PFSK-1 (cell line): ENCODE data around the gene NDUFS7.

ENCODE experiments used
- FOXP2 ChIP-seq: optimal IDR thresholded peaks from 2 replicates; pipeline ENCODE3; 2011; ENCODE audit warnings: borderline replicate concordance, control low read depth, inconsistent platforms; ENCODE audit not compliant: insufficient read depth; ENCODE audit errors: extremely low read length, extremely low read depth
- POLR2AphosphoS5 ChIP-seq: IDR thresholded peaks from 2 replicates; pipeline ENCODE4 v1.6.1; 2012; ENCODE audit warnings: low read depth, mild to moderate bottlenecking, control low read depth, low read length, moderate library complexity
- SIN3A ChIP-seq: IDR thresholded peaks from 2 replicates; pipeline ENCODE4 v1.6.1; 2012; ENCODE audit warnings: mild to moderate bottlenecking, low read length, moderate library complexity, borderline replicate concordance; ENCODE audit not compliant: insufficient read depth
- TF ChIP-seq, protein P1 (sequence below), 2 experiments: IDR thresholded peaks; 2 replicates each; pipeline versions ENCODE4 v1.6.1 to v1.8.0; 2011 to 2012; ENCODE audit warnings: low read depth in 2 of 2, low read length in 2 of 2, control low read depth in 1 of 2, inconsistent platforms in 1 of 2, mild to moderate bottlenecking in 1 of 2, moderate library complexity in 1 of 2; ENCODE audit not compliant: insufficient read depth in 1 of 2

DNA sequence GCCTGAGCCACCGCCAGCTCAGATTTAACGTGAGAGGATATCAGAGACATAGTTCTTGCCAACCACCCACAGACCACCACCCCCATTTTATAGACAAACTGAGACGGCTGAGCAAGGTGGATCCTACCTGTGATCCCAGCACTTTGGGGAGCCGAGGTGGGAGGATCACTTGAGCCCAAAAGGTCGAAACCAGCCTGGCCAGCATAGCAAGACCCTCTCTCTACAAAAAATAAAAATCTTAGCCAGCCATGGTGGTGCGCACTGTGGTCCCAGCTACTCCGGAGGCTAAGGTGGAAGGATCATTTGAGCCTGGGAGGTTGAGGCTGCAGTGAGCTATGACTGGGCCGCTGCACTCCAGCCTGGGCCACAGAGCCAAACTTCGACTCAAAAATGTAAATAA is 30.6 kb upstream of the NDUFS7 start:
- TF ChIP-seq POLR2AphosphoS5 (no peak), SIN3A (no peak), FOXP2 (no peak)
- TF ChIP-seq, protein P1, sequence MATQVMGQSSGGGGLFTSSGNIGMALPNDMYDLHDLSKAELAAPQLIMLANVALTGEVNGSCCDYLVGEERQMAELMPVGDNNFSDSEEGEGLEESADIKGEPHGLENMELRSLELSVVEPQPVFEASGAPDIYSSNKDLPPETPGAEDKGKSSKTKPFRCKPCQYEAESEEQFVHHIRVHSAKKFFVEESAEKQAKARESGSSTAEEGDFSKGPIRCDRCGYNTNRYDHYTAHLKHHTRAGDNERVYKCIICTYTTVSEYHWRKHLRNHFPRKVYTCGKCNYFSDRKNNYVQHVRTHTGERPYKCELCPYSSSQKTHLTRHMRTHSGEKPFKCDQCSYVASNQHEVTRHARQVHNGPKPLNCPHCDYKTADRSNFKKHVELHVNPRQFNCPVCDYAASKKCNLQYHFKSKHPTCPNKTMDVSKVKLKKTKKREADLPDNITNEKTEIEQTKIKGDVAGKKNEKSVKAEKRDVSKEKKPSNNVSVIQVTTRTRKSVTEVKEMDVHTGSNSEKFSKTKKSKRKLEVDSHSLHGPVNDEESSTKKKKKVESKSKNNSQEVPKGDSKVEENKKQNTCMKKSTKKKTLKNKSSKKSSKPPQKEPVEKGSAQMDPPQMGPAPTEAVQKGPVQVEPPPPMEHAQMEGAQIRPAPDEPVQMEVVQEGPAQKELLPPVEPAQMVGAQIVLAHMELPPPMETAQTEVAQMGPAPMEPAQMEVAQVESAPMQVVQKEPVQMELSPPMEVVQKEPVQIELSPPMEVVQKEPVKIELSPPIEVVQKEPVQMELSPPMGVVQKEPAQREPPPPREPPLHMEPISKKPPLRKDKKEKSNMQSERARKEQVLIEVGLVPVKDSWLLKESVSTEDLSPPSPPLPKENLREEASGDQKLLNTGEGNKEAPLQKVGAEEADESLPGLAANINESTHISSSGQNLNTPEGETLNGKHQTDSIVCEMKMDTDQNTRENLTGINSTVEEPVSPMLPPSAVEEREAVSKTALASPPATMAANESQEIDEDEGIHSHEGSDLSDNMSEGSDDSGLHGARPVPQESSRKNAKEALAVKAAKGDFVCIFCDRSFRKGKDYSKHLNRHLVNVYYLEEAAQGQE (IDR thresholded peaks at IDR 0.05; ENCODE audit: insufficient read depth in 1 of 2, low read depth in 2 of 2, low read length in 2 of 2) = no peak
